GM12873 (cell line): Measurements from ENCODE around the gene KRTAP4-11.
"Not testable (repeated sequence)": the region's sequence is repeated elsewhere in the genome, so short reads cannot be mapped to it uniquely, and the experiment has no call there.

Source experiments
- TF ChIP-seq, protein P1 (sequence below): IDR thresholded peaks from 2 replicates; pipeline ENCODE4 v1.5.1; 2012; ENCODE audit warnings: low read depth, mild to moderate bottlenecking, moderate library complexity, low read length, control low read depth; ENCODE audit not compliant: insufficient read depth; ENCODE audit errors: missing control alignments

The KRTAP4-11 gene

DNA sequence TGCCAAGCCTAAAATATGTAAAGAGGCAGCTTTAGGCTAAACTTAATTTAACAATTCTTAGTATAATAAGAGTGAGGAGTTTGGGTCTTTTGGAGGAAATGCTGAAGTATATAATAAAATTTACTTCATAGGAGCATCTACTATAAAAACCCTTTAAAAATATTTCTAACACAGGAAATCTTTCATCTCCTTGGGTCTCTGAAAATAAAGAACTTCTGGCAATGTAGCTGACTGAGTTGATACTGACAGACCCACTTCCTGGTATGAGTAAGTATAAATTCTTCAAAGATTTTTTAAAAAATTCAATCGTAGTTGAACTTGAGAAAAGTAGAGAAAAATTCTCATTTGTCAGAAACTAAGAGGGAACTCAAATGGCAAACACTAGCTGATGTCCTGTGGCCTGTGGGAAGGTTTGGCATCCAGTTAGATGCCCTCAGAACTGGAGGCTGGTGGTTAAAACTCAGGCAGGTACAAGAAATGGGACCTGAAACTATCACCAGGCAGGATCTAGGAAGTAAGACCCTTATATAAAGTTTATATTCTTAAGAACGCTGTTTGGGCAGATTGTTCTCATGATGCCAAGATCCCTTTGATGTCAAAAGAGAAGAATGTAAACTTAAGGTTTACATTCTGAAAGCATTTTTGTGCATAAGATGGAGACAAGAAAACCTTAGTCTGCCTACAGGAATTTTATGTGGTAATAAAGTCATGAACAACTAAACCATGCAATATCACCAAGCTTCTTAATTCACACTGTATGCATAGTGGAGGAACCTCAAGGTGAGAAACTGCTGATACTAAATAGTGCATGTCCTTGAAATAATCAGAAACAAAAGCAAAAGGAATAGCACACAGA, 15.9 kb upstream of the KRTAP4-11 start:
- TF ChIP-seq, protein P1, sequence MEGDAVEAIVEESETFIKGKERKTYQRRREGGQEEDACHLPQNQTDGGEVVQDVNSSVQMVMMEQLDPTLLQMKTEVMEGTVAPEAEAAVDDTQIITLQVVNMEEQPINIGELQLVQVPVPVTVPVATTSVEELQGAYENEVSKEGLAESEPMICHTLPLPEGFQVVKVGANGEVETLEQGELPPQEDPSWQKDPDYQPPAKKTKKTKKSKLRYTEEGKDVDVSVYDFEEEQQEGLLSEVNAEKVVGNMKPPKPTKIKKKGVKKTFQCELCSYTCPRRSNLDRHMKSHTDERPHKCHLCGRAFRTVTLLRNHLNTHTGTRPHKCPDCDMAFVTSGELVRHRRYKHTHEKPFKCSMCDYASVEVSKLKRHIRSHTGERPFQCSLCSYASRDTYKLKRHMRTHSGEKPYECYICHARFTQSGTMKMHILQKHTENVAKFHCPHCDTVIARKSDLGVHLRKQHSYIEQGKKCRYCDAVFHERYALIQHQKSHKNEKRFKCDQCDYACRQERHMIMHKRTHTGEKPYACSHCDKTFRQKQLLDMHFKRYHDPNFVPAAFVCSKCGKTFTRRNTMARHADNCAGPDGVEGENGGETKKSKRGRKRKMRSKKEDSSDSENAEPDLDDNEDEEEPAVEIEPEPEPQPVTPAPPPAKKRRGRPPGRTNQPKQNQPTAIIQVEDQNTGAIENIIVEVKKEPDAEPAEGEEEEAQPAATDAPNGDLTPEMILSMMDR: no peak

DNA sequence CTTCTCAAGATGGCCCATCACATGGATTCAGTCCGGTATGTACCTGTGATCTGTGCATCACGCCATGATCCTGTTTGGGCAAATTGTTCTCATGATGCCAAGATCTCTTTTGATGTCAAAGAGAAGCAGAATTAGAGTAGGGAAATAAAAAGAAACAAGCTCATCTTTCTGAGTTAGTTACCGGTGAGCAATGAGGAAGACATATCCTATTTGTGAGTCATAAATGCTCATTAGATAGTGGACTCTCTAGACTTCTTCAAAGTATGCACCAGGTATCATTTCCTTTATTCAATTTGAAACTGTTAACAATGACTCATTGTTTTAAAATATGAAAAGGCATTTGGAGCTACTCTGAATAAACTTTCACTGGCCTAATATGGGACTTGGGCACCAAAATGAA, 13.8 kb upstream of the KRTAP4-11 start:
- TF ChIP-seq, protein P1: no peak

DNA sequence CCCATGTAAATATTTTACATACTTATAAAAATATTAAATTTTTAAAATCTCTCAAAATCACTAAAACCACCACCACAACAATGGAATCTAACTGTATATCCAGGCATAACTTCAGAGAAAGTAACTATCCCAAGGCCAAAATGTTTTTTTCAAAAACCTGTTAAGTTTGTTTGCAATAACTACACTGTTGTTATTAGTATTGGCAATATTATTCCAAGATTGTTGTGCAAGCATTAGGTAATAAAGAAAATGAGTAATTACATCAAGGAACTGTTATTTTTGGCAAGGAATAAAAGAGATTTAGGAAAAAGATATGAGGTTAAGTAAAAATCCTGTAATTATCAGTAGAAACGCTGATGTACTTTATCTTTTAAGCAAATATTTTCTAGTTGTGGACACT, 9.2 kb upstream of the KRTAP4-11 start:
- TF ChIP-seq, protein P1: no peak

DNA sequence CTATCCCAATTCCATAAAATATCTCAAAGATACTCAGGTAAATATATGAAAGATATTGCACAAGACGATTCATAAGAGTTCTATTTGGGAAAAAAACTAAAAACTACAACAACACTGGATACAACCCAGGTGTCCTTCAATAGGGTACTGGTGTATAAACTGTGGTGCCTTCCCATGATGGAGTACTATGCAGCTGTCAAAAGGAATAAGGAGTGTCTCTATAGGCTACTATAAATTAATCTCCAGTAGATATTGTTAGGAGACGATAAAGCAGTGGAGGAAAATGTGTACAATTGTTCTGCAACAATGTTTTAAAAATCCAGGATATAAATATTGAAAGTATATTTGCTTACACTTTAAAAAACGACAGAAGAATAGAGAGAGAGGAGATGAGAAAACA, 8.2 kb upstream of the KRTAP4-11 start:
- TF ChIP-seq, protein P1: no peak

DNA sequence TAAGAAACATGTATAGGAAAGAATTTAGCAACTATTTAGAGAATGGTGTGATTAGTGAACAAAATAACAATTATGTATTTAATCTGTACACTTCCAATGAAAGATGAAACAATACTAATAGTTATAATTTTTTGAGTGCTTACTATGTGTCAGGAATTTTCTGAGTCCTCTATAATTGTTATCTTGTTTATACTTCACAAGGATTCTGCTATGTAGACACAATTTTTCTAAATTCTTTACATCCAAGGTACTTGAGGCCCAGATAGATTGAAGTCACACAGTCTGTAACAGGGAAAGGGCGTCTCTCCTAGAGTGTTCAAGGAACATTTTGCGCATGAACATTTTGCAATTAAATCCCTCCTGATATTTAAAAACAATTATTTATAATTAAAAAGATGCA, 6.9 kb upstream of the KRTAP4-11 start:
- TF ChIP-seq, protein P1: no peak

GRCh38 chr17:41123991-41124371, 5.8 kb upstream of the KRTAP4-11 start, which contains the start of gene KRTAP4-12:
Gene KRTAP4-12, minus strand, starts transcription at chr17:41124182. Its CDS starts 60 bp downstream, at chr17:41124122.
- TF ChIP-seq, protein P1: not testable (repeated sequence)

- TF ChIP-seq, protein P1: no peak
These were observed 3.6 kb upstream of the KRTAP4-11 start for GRCh38 chr17:41121742-41122141.
